GM21515 (cell line): ENCODE results near the gene TAC4.
"Not testable (repeated sequence)": the region's sequence is repeated elsewhere in the genome, so short reads cannot be mapped to it uniquely, and the experiment has no call there.

ENCODE experiments used
- ATAC-seq: cut with Tn5 transposase; IDR thresholded peaks from one replicate; pipeline ENCODE4 v1.9.1; 2021; ENCODE audit not compliant: unreplicated experiment

TAC4 gene

DNA sequence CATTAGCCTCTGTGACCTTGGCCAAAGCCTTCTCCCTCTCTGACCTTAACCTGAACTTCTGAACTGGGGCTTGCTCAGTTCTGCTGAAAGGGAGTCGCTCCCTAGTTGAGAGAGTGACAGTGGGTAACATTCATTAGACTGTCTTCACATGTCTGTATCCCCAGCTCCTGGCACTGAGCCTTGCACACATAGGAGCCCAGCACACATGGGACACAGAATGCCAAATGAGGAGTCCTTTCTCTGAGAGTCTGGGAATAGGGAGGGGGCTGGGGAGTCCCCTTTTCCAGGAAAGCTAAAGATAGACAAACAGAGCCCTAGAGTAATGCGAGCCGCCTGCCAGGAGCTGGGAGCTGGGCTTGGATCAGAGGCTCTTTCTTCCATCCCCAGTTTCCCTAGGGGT is 2.5 kb downstream of the TAC4 start:
- ATAC-seq = no peak

DNA sequence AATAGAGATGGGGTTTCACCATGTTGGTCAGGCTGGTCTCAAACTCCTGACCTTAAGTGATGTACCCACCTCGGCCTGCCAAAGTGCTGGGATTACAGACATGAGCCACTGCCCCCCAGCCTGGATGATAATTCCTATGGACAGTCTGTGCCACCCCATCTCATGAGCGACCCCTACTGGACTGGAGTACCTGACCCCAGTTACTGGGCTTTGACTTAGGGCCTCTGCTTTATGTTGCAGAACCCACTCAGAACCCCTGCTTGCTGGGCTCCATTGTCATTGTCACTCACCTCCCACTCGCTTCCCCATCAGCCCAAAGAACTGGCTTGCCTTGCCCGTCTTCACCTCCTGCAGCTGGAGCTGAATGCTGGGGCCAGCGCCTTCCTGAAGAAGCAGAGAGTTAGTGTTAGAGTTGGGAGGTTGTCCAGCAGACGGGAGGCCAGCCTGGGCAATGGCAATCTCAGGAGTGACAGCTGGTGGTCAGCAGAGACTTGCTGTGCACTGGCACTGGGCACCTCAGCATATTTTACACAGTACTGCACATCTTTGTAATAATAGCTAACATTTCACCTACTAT is 4.0 kb downstream of the TAC4 start:
- ATAC-seq = no peak

DNA sequence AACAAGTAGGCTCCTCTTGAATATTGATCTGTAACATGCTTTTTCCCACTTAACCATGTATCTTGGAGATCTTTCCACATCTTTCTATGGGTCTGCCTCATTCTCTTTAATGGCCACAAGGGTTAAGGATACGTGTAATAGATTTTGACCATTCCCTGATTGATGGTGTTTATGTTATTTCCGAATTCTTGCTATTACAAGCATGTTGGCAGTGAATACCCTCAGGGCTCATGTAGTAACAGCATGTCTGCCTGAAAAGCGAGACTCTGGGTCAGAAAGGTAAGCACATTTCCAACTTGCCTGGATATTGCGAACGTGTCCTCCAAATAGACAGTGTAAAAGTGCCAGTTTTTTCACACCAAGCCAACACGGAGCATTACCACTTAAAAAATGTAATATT is 5.0 kb downstream of the TAC4 start:
- no peak for ATAC-seq

DNA sequence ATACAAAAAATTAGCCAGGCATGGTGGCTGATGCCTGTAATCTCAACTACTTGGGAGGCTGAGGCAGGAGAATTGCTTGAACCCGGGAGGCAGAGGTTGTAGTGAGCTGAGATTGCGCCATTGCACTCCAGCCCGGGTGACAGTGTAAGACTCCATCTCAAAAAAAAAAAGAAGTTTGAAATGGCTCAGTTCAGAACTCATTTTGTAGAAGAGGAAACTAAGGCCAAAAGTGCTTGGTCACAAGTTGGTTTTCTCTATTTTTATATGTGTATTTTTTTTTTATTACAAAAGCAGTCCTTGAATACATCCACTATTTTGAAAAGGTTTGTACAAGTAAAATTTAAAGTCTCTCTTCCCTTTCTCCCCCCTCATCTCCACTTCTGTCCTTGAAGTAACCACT is 5.5 kb downstream of the TAC4 start:
- ATAC-seq = no peak

DNA sequence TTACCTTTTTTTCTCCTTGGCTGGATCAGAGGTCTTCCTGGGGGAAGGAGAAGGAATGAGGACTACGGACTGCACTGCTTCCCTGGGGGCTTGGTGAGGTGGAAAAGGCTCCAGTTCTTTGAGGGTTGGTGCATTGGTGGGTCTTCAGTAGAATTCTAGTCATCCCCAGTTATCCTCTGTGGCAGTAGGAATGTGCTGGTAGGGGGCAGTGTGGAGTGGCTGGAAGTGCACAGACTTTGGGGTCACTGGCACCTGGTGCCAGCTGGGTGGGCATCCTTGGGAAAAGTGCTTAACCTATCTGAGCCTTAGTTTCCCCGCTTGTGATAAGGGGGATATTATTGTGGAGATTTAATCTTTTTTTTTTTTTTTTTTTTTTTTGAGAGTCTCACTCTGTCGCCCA is 6.3 kb downstream of the TAC4 start:
- no peak for ATAC-seq

DNA sequence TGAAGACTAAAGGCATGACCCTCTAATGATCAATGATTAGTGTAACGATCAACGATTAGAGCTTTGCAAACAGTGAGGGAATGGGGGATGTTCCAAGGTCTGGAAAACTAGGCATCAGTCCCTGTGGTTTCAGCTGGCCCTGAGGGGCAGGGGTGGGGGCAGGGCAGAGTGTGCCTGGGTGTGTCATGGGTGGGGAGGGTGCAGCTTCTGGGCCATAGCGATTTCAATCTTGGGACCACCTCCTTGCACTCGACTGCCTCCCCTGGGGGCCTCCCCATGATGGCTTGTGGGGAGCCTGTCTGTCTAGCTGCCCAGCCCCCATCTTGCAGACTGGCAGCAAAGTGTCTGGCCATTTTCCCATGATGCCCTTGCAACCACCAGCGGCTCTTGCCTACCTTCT is 8.4 kb downstream of the TAC4 start:
- ATAC-seq = no peak

DNA sequence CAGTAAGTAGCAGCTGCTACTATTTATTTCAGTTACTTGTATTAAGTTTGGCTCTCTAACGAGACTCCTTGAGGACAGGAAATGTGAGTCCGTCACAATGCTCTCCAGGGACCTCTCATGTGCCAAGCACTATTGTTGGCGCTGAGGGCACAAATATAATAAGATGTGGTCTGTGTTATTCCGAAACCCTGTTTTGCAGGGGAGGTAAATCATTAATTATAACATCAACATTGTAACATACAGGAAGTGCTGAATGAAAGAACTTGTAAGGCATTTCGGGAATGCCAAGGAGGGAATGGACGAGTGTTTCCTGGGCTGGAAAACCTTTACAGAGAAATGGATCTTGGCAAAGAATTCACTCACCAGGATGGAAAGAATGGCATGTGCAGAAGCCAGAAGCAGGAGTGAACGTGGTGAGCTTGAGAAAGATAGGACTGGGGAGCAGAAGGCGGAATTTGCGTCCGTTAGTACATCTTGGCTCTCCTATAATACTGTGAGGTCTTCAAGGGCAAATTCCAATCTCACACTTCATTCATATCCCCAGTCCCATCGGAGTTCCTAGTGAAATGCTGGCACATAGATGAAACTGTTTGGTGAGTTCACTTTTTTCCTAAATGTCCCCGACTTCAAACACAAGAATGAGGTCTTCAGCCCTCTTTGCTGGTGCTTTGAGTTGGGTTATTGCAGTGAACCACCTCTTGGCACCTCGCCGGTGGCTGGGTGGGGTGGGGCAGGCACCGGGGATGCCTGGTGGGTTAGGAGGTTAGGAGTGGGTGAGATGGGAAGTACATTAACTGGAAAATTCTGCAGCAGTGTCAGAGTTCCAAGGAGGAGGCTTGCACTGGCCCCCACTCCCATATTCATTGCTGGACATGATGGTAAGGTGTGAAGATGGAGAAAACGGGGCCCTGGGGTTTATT is 11.5 kb downstream of the TAC4 start:
- no peak for ATAC-seq

DNA sequence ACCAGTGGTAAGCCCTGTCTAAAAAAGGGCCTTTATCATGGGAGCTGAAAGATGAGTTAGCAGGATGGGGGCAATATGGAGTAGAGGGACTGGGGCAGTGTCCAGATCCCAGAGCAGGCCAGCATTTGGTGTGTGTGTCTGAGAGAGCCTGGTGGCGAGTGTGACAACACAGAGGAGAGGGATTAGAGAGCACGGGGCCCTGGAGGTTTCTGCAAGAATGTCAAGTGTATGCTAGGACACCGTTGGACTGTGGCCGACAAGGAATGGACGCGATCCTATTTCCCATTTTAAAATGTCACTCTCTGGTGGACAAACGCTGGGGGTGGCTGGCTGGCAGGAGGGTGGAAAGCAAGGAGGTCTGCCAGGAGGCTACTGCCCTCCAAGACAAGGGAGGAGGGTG is 12.4 kb downstream of the TAC4 start:
- no peak for ATAC-seq

DNA sequence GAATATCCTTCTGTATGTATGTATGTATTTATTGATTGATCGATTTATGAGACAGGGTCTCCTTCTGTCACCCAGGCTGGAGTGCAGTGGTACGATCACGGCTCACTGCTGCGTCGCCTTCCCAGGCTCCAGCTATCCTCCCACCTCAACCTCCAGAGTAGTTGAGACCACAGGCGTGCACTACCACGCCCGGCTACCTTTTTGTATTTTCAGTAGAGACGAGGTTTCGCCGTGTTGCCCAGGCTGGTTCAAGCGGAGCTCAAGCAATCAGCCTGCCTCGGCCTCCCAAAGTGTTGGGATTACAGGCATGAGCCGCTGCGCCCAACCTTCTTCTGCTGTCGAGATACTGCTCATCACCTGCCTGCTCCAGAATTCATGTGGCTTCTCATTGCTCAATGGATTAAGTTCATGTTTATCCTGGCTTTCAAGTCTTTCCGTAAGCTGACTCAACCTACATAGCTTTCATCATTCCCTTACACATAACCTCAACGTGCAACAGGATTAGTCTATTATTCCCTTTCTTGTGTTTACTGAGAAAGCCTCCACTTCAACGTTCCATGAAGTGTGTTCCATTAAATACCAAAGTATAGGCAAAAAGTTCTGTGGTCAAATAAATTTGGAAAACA is 13.6 kb downstream of the TAC4 start:
- no peak for ATAC-seq

DNA sequence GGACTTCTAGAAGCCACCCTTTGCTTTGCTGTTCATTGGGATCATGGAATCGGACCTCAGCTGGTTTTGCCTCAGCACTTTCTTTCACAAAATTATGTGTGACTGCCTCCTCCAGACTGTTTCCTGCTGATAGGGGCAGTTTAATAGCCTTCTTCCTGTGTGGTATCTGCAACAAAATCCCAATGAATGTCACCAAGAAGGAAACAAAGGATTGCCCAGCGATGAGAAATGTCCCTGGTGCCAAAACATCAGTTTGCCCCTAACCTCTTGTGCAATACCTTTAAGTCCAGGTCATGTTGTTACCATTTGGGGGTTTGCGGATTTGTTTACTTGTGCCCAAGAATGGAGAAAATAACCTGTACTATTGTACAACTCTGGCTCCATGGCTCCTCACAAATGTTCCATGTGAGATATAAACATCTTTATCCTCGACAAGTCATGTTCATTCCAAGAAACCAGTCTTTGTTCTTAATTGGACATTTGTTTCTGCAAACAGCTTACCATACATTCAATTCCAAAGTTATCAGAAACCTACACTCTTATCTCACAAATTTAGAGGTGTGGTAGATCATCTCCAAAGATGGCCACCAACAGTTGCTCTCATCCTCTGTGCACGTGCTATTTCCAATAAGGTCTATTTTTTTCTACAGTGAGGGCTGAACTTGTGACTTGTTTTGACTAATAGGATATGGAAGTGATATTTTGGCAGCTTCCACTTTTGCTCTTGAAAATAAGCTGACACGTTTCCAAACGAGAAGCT is 14.8 kb downstream of the TAC4 start:
- no peak for ATAC-seq

DNA sequence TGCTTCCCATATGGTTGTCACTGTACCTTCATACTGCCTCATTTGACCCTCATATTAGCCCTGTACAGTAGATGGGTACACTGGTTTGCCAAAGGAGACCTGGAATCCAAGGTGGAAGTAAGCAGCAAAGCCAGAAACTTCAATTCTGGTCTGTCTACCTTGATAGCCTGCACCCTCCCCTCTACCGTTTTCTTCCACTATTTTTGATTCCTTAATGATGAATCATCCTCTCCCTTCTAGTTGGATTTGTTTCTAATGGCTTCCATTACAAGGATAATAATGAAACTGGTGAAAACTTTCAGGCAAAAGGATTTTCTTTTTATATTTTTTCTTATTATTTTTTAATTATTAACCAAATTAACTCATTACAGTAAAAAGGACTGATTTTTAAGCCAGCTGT is 17.3 kb downstream of the TAC4 start:
- no peak for ATAC-seq

DNA sequence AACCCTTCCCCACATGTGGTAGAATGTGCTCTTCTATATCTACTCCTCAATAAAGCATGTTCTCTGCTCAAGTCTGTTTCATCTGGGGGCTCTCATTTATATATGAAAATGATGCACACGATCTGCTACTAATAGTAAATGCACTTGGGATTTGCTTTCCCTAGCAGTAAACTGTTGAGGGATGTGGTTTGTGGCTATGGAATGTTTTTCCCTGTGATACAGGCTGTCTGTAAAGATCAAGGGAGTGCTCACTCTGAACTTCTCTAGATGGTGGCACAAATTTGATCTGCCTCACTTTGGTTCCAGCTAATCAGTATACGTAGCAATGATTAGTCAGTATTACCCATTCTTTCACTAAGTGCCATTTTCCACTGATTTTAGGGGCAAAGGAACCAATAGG is 18.8 kb downstream of the TAC4 start:
- no peak for ATAC-seq

DNA sequence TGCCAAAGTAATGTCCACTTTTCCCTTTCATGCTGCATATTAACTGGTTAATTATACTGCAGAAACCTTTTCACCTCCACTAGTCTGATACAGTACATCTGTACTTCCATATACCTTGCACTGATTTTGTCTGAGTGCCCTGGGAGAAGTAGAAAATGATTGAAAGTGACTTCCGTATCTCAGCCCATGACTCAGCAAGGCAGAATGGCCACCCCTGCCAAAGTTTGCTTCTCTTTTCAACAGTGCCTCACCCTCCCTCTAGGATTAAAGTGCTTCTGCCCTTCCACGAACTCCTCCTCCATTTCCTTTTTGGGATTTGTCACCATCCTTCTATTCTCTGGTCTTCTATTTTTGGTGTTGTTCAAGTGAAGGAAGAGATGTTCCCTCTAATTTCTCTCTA is 19.5 kb downstream of the TAC4 start:
- ATAC-seq = not testable (repeated sequence)

DNA sequence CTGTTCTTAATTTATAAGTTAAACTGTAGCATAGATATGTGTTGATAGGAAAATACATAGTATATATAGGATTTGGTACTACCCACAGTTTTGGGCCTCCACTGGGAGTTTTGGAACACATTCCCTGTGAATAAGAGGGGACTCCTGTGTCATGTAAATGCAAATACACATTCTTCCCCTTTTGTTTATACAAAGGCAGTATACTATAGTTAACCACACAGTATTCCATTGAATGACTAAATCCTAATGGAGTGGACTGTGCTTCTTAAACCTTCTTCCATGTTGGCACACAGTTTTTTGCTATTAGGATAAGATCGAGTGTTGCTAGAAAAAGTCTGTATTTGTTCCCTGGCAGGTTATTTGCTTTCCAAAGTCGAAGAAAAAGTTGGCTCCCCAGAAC is 22.2 kb downstream of the TAC4 start:
- no peak for ATAC-seq

DNA sequence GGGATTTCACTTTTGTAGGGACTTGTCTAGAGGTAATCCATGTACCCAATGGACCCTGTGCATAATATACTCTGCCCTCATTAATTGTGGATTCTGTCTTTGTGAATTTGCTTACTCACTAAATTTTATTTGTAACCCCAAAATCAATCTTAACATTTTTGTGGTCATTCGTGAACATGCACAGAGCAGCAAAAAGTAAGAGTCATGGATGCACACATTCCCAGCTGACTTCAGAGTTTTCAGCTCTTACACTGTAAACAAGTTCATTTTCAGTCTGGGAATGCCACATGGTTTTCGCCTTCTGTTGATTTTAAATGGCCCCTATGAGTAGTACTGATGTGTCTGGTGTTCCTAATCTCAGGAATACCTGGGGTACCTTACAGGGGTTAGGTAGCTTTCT is 24.3 kb downstream of the TAC4 start:
- no peak for ATAC-seq

DNA sequence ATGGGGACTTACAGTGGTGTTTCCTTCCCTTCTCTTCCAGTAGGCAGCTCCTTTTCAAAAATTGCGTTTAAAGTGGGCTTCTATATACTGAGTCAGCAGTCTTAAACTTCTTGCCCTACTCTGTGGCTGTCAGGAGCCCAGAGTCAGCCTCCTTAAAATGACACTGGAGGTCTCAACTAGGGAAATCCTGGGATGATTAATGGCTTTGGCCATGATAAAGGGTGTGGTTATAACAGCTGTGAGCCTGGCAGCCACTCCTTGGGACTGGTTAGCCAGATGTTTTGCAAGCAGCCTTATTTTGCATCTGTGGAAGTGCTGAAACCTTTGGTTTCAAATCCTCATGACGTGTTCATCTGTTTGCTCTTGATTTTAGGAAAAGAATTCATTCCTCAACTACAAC is 25.0 kb downstream of the TAC4 start:
- ATAC-seq = no peak

DNA sequence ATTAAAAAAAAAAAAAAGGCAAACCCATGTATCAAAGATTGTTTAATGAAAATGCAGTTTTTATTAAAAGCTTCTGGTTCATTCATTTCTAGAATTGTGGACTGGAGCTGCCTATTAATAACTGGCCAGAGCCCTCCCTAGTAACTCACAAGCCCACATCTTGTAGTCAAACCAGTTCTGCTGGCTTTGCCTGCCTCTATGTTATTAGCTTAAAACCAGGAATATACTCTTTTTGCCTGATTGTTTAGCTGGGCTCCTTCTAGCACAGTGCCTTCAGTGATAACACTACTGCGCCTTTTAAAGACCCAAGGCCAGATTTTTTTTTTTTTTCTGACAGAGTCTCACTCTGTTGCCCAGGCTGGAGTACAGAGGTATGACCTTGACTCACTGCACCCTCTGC is 26.0 kb downstream of the TAC4 start:
- ATAC-seq = no peak

DNA sequence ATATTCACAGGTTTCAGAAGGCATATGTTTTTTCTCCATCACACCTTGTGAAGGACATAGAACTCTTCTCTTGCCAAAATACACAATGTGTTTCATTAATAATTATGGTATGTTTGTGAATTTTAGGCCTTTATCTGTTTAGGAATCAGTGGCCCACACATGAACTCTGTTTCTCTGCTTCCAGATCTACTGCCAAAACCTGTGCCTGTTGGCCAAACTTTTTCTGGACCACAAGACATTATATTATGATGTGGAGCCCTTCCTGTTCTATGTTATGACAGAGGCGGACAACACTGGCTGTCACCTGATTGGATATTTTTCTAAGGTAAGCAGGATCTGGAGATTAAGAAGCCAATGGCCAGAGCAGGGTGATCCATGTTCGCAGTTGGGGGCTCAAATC is 26.4 kb downstream of the TAC4 start:
- ATAC-seq = no peak

DNA sequence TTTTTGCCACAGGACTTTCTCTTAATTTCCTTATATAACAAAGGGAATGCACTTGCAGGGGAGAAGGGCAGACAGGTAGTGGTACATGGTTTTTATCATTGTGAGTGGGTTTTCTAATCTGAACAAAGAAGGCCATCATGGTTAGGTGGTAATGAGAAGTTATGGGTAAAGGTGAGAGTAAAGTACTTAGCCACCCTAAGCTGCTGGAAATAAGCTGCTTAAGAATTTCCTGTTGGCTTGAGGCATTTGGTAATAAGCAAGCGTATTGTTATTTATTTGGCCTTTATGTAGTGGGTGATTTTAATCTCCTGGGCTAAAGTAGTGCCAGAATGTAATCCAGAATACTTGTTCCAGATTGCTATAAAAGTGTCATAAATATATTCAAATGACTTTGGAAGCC is 27.1 kb downstream of the TAC4 start:
- ATAC-seq = no peak

DNA sequence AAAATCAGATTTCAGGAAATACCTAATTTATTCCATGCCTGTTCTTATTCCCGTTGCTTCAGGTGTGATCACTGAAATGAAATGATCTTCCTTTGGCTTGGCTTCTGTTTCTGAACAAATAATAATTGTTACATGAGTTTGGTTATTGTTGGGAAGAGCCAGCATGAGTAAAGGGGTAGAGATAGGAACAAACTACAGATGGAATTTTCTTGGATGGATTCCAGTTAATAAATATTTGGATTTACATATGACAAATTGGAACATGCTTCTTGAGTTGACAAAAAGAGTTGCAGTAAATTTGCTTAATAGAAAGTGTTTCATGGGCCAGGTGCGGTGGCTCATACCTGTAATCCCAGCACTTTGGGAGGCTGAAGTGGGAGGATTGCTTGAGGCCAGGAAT is 28.2 kb downstream of the TAC4 start:
- no peak for ATAC-seq

DNA sequence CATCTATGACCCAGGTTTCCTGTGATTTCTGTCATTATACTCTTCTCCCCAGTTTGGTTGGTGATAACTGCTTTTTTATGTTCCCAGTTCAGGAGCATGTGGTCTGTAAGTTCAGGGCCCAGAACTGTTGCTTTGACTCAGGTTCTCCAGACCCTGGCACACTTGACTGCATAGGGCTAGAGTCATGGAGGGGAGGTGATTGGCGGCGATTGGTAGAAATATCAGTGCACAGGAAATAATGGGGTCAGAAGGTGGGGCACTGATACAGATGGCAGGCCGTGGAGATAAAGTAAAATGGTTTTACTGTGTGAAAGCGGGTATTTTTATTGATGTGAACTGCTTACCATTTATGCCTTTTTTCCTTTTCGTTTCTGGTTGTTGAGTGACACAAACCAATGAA is 28.7 kb downstream of the TAC4 start:
- no peak for ATAC-seq

DNA sequence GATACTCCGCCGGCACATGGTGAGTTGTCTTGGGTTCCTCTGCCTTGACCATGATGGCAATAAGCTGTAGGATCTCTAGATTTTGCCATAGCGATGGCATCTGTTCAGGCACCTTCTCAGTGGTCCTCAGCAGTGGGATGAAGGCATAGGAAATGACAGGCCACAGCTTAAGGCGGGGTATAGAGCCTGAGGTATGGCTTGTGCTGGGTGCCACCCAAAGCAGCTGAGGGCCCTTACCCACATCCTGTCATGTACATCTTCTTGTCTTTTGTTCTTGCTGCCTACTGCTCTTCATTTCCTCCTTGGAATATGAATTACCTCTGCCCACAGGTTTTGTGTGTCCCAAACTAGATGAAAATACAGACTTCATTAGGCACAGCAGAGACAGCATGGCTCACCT is 29.9 kb downstream of the TAC4 start:
- ATAC-seq = no peak
